AG09309 (cell line): ENCODE results near the gene SNX32.

ENCODE experiments used
- DNase-seq: peaks from one replicate; pipeline ENCODE4 v3.0.0-alpha.2; 2010; ENCODE audit warnings: low read depth
- H3K4me3 ChIP-seq: 2 replicates; pipeline ENCODE4 v1.5.1; 2011; ENCODE audit warnings: mild to moderate bottlenecking, low read depth, low read length, moderate library complexity; ENCODE audit not compliant: control insufficient read depth
- CTCF ChIP-seq: IDR thresholded peaks from 2 replicates; pipeline ENCODE4 v1.5.1; 2011; ENCODE audit warnings: mild to moderate bottlenecking, low read depth, low read length, inconsistent platforms; ENCODE audit not compliant: insufficient read depth, control insufficient read depth; ENCODE audit errors: missing control alignments

The SNX32 gene

GRCh38 chr11:65801153-65801987 is 32.4 kb upstream of the SNX32 start:
- no peak for TF ChIP-seq CTCF
- no peak for DNase-seq
- no peak overlapping the region for H3K4me3 ChIP-seq

- no peak for DNase-seq
- H3K4me3 ChIP-seq = no peak overlapping the region
- no peak for TF ChIP-seq CTCF
Observed at GRCh38 chr11:65802841-65803240, 30.9 kb upstream of the SNX32 start.

- no peak for TF ChIP-seq CTCF
- H3K4me3 ChIP-seq = no peak overlapping the region
- DNase-seq = no peak
Observed at GRCh38 chr11:65803797-65804492, 29.8 kb upstream of the SNX32 start.

GRCh38 chr11:65806979-65807378 is 26.8 kb upstream of the SNX32 start:
- no peak for TF ChIP-seq CTCF
- no peak overlapping the region for H3K4me3 ChIP-seq
- no peak for DNase-seq

GRCh38 chr11:65808744-65809341 is 24.9 kb upstream of the SNX32 start:
- H3K4me3 ChIP-seq = no peak overlapping the region
- no peak for TF ChIP-seq CTCF
- no peak for DNase-seq

- DNase-seq = no peak
- no peak for TF ChIP-seq CTCF
Observed at GRCh38 chr11:65809496-65809895, 24.3 kb upstream of the SNX32 start.

More at GRCh38 chr11:65809496-65809895, 24.3 kb upstream of the SNX32 start:
- no peak overlapping the region for H3K4me3 ChIP-seq
